NCI-H146 treated with DMSO at 0.1 percent for 48 hours (cell line): Measurements from ENCODE around the gene INSYN2A.

Experiments used
- DNase-seq: peaks from one replicate; lab custom pipeline; 2025; ENCODE audit not compliant: unreplicated experiment; lab: John Stamatoyannopoulos, UW

INSYN2A gene, protein sequence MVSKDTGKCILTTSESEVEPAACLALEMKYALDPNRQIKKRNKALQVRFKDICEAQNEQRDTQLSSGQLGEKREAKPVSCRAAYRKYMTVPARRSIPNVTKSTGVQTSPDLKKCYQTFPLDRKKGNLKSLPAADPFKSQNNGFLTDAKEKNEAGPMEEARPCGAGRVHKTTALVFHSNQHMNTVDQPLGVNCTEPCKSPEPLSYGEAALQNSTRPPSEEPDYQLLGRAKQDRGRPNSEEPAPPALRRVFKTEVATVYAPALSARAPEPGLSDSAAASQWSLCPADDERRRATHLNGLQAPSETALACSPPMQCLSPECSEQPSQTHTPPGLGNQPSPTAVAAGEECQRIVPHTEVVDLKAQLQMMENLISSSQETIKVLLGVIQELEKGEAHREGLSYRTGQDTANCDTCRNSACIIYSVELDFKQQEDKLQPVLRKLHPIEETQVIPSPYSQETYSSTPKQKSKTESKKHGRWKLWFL

DNA sequence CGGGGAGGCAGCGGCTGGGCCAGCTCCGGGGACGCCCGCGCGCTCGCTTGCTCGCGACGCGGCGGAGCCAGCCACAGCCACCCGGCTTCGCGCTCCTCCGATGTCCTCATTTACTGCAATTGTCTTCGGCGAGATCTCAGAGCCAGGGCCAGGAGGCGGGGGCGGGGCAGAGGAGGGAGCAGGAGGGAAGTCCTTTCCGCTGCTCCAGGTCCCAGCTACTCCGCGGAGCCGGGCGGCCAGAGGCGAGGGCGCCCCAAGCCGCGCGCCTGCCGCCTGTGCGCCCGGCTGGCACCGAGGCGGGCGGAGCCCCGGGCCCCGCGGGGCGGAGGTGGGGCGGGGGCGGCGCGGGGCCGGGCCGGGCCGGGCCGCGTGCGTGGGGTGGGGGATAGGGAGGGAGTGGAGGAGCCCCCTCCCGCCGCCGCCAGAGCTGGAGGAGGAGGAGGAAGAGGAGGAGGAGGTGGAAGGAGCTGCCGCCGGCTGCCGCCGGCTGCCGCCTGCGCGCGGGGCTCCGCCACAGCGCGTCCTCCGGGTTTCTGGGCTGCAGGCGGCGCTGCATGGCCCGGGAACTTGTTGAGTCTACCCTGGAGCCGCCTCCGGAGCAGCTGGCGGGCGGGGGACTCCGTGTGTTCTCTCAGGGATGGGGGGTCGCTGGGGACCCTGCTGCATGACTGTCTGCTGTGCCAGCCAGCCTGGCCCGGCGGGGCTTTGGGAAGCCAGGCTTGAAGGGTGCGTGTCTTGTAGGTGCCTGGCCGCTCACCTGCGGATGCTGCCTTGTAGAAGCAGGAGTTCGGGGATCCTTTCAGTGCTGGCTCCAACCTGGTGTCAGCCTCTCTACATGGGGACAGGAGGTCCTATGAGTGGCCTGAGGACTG is at the start of gene INSYN2A:
Gene INSYN2A, minus strand, starts transcription at position 310 of the 872 bp plus-strand sequence. CDS start 20,196 bp downstream, outside the sequence.
- no peak for DNase-seq

DNA sequence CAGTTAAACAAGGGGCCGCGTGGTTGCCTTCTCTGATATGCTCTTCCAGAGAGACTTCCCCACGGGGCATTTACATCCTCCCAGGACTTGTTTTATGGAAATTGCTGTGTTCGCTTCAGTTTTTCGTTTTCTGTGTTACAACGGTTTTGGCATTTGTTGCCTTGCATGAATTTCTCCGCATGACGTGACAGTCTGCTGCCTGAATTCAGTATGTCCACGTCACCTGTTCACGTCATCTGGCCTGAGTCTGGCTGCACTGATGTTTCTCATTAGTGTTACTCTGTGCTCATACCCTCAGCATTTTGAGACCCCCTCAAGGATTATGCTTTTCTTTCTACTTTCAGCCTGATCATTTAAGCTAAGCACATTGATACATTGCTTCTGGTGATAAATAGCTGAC is 49.1 kb upstream of the INSYN2A start:
- DNase-seq: no peak

DNA sequence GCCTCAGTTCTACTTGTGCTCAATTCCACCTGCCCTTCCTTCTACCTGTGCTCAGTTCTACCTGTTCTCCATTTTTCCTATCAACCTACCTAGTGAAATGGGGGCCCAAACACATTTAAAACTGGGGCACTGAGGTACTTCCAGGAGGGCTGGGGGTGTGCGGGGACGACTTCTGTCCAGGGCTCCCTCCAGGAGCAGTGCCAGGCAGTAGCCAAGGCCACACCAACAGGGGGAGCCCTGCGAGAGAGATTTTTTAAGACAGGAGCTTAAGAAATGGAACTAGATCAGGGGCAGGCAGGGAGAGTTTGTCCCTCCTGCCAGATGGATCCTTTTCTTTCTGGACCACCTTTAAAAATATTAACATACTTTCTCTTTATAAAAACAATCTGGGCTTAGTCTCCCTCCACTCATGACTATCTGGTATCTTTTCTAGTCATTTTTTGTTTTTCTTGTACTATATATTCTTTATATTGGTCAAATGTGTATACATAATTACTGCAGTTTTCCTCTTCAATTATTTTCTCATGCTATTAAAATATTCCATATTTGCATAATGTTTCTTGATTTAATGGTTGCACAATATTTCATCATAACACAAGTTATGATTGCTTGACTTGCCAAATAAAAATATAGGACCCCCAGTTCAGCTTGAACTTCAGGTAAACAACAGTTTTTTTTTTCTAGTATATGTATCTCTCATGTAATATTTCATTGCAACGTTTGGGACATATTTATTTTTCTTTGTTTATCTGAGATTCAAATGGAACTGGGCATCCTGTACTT is 47.3 kb upstream of the INSYN2A start:
- peak; percentile 49 for DNase-seq

DNA sequence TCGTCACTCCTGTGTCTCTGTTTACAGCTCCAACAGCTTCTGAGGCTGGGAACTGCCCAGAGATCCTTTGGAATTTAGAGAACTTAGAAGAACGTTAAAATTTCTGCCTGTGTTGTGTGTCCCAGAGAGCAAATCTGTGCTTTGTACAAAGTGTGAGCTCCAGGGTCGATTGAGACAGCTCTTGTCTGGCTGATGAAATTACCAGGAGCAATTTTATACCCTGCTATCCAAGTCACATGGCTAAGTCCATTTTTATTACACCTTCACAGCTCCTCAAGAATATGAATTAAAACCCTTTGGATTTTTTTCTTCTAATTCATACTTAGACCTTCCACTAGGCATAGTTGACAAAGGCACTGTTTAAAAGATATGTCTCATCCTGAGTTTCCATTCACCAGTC is 46.5 kb upstream of the INSYN2A start:
- DNase-seq: no peak

DNA sequence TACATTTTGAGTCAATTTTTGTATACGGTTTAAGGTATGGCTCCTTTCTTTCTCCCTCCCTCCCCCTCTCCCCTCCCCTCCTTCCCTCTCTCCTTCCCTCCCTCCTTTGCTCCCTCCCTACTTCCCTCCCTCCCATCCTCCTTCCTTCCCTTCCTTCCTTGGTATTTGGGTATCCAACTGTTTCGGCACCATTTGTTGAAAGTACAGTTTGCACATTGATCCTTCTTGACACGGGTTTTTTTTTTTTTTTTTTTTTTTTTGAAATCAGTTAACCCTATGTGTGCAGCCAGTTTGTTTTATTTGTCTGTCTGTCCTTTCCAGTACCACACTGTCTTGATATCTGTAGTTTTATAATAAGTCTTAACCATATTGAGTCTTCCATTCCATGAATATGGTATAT is 39.9 kb upstream of the INSYN2A start:
- no peak for DNase-seq

DNA sequence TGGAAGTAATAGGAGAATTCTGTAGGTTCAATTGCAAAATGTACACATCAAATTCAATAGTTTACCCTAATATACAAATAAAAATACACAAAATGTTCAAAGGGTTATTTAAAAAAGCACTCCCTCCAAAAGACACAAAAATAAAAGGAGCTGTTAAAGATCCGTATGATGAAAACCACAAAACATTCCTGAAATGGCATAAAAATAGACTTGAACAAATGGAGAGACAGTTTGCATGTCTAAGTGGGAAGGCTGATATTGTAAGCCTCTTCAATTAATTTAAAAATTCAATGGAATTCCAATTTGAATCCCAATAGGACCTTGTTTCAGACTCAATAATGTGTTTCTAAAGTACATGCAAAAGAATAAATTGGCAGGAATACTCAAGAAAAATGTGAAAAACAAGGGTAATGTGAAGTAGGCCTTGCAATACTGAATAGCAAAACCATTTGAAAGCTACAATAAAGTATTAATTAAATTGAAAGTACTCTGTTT is 38.0 kb upstream of the INSYN2A start:
- DNase-seq: no peak

DNA sequence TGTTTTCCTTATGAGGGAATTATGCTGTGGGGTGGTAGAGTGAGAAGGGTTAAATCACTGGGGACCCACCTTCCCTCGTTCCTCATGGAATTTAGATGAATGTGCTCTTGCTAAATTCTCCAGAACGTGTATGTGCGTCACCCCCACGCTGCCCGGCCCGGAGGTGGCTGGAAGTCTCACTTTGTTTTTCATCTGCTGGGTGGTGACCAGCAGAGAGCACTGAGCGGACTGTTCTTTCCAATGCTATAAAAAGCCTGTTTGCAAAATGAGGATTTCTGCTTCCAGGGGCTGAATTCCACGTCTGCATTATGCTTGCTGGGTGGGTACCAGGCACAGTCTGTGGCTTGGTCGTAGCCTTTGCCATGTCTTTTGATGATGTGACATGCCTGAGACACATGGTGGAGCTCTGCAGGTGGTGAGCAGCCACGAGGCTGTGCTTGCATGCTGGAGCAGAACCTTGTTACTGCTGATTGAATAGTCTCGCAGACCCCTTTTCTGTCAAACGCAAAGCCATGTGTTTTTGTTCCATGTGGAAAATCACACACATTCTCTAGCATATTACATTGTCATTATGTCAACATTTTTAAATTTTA is 31.9 kb upstream of the INSYN2A start:
- no peak for DNase-seq

DNA sequence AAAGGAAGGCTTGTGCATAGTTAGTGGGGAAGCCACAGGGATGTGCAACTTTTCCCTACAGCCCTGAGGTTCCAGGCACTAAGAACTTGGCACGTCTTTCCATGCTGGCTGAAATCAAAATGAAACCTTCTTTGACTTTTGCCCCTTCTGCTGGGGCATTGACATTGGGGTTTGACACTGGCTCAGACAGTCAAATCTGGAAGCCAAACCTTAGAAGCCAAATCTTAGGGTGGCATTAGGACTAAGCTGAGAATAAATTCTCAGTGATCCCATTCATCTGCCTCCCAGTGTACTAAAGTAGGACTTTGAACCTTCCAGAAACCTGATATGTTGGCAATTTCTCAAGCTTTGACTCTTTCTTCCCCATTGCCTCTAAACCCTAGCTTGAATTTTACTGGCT is 31.3 kb upstream of the INSYN2A start:
- no peak for DNase-seq

DNA sequence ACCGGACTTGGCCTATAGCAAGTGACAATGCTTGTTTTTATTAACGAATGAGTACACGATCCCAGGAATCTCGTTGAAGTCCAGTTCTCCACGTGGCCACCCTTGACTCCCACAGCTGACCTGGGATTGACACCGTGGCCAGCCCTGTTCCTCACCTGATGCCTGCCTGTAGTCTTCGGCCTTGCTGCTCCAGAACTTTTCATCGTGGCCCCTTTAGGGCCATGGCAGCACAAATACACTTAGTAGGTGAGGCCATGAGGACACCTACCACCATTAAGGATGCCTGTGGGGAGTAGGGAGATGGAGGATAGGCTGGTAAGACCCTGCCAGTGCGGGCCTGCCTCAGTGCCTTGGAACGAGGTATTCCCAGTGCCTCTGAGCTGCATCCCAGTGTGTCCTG is 30.6 kb upstream of the INSYN2A start:
- DNase-seq: no peak

DNA sequence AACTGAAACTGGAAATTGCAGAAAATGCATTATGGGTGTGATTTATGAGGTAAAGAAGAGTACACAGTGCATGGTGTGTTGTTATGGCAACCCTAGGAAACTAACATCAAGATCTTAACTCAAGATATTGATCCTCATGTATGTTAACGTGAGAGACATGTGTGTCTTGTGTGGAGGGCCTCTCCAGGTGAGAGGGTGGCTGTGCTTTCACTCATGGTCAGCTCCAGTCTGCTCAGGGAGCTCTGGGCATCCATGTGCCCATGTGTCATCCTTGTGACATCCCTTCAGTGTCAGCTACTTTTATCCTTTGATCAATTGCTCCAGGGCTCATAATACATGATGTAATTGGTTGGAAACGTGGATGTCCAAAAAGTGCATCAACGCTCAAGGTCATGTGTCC is 24.9 kb upstream of the INSYN2A start:
- no peak for DNase-seq

DNA sequence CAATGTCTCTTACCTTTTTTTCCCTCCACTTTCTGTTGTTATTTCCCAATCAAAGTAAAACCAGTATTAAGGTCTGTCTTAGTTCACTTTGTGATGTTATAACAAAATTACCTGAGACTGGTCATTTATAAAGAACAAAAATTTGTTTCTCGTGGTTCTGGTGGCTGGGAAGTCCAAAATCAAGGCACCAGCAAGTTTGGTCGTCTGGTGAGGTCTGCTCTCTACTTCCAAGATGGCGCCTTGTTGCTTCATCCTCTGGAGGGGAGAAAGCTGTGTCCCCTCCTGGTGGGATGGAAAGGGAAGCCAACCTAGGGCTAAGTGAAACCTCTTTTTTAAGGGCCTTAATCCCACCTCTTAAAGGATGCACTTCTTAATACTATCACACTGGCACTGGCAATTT is 22.3 kb upstream of the INSYN2A start:
- DNase-seq: no peak

DNA sequence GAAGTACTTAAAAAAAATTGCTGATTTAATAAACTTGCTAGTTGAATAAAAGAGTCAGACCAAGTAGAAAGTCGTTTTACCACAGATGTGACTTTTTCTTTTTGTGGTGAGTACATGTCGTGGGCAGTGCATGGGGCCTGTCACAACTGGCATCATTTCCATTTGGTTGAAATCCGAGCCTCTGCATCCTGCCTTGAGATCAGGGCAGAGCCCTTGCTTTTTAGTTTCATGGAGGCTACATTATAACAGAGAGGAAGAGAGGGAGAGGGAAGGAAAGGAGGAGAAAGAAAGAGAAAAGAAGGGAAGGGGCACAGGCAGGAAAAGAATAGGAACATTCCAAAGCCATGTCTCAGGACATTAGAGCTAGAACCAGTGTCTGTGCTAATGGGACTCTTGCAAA is 20.4 kb upstream of the INSYN2A start:
- no peak for DNase-seq

DNA sequence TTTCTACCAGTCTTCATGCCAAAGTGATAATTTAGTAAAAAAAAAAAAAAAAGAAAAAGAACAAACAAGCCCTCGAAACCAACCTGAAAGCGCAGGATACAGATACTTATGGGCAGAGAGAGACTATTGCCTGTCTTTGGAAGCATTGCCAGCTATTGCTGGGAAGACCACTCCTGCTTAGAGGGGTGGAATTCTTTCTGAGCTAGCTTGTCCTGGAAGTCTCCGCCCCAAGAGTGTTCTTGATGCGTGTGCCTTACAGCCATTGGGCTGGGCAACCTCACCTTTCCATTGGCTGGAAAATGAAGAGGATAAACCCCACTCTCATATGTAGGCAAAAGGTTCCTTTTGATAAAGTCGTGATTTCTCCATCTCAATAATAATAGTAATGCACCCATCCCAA is 19.9 kb upstream of the INSYN2A start:
- no peak for DNase-seq

DNA sequence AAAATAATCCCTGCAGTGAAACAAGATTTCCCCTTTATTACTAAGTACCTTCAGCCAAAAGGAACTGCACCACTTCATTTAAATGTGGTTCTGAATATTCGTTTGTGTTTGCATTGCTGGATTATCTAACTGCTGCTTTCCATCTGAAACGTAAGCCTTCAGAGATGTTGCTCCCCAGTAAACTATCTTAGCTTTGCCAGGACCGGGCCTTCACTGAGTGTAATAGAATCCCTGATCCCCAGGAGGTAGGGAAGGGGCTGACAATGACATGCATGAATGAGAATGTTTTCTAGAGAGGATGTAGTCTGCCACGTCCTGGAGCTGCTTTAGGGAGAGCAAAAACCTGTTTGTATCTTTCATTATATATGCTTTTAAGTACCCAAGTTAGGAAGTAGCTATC is 19.5 kb upstream of the INSYN2A start:
- no peak for DNase-seq

DNA sequence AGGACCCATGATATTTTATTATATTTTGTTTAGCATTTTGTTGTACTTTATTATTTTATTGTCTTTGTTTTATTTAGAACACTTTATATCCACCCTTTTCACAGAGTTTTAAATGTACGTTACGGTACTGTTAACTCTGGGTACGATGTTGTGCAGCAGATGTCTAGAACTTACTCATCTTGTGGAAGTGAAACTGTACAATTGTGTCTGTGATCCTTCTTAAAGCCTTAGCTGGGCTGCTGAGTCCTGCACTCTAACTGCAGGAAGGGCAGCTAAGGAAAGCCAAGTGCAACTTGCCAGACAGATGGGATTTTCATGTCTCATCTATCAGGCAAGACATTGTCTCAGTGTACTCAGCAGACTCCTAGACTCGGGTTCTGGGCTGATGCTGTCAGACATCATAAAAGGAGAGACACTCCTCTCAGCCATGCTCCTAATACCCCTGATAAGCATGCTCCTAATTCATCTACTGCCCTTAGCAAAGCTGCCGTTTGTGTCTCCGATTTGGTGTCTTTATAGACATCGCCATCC is 14.6 kb upstream of the INSYN2A start:
- DNase-seq: no peak

DNA sequence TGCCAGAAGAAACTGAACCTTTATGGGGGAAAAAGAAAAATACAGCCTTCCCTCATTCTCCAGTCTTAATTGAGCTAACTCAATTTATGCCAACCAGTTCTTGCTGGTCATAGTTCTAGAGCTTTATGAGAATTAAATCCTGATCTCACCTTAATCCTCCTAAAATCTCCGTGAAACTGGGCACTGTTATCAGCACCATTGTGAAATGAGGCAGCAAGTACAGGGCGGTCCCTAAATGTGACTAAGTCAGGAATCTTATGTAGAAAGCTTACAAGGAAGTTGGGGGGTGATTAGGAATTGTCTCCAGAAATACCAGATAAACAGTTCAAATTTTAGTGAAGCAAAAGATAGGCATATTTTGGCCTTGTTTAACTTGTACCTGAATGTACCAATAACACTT is 10.7 kb upstream of the INSYN2A start:
- DNase-seq: no peak

DNA sequence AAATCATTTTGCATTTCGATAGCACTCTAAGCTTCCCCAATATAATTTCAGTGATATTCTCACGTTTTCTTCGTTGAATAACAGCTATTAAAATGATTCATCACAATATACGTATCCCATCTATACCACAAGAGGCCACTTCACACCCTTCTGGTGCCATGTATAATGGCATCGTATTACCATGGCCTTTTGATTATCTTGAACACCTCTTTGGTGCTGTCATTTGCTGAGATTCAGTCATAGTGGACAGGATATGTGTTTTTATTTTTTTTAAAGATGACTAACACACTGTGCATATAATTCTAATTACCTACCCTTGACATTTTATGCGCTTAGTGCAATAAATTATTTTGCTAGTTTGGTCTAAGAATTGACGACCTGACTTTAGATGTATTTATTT is 6.7 kb upstream of the INSYN2A start:
- no peak for DNase-seq

DNA sequence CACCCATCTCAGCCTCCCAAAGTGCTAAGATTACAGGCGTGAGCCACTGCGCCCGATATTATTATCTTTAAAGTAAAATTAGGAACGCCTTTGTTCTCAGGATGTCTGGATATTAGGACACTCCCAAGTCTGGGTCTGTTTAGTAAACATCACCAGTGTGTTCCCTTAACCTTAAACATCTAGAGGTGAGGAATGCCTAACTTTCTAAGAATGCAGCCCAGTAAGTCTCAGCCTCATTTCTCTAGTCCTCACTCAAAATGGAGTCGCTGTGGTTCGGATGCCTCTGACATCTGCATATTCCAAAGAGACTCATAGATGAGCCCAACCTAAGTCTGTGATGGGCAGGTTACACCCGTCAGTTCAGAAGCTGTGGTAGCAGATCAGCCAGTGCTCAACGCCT is 4.3 kb upstream of the INSYN2A start:
- DNase-seq: no peak

DNA sequence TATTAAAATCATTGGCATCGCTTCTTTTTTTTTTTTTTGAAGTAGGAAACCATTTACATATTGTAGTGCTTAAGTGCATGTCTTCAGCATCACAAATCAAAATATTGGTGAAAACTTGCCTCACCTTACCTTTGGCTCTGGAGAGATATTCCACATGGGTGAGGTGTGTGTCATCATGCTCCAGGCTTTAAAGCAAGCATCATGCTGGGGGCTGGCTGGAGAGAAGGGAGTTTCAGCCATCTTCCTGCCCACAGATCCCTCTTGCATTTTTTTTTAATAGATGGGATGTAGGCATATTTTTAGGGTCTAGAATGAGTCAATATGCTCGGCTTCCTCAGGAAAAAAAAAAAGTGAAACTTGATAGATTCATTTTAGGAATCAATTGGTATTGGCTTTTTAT is 2.3 kb upstream of the INSYN2A start:
- no peak for DNase-seq

DNA sequence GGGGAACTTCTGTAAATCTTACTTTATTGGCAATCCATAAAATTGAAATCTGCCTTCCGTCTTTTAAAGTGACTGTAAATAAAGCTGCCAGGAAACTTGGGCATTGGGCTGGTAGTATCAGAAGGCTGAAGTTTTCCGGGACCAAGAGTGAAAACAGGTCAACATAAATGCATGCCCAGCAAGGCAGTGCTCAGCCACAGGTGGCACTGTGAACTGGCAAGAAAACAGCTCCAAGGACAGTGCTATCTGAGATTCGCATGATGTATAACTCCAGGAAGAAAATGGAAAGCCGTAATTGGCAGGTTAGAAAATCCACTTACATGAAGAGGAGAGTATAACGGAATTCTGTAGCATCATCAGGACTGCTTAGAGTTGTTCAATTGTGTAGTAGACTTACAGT is 1.9 kb upstream of the INSYN2A start:
- DNase-seq: no peak

DNA sequence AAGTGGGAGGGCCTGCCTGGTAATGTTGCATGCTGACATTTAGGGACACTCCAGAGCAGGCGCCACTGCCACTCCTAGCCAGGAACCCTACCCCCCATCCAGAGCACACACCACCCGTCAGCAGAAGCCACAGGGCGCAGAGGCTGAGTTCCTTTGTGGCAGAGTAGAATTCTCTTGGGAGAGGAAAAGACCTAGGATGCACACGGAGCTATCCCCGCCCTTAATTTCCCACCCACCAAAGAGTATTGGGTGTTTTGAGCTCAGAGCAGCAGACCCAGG is 702 bp upstream of the INSYN2A start:
- DNase-seq: peak; percentile 31
